Measurements from ENCODE around the gene C1orf146.
"Not testable (repeated sequence)": the region's sequence is repeated elsewhere in the genome, so short reads cannot be mapped to it uniquely, and the experiment has no call there.

The C1orf146 gene

GRCh38 chr1:92273039-92273438 is 55.3 kb downstream of the C1orf146 start:
- DNase-seq (ENCODE audit: low read depth in 2 of 3, low spot score in 2 of 3) = no peak

GRCh38 chr1:92274939-92275338 is 57.2 kb downstream of the C1orf146 start:
- DNase-seq (ENCODE audit: low read depth in 2 of 3, low spot score in 2 of 3) = no peak

DNA sequence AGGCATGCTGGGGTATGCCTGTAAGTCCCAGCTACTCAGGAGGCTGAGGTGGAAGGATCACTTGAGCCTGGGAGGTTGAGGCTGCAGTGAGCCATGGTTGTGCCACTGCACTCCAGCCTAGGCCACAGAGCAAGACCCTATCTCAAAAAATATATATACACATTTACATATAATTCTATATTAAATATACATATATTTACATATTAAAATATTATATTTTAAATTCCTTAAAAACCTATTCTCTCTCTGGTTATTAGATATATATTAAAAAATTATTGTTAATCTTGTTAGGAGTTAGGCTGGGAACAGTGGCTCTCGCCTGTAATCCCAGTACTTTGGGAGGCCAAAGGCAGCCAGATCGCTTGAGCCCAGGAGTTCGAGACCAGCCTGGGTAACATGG is 58.4 kb downstream of the C1orf146 start:
- DNase-seq (ENCODE audit: low read depth in 2 of 3, low spot score in 2 of 3) = no peak

GRCh38 chr1:92277105-92277723 is 59.5 kb downstream of the C1orf146 start:
- no peak for DNase-seq (ENCODE audit: low read depth in 2 of 3, low spot score in 2 of 3)

DNA sequence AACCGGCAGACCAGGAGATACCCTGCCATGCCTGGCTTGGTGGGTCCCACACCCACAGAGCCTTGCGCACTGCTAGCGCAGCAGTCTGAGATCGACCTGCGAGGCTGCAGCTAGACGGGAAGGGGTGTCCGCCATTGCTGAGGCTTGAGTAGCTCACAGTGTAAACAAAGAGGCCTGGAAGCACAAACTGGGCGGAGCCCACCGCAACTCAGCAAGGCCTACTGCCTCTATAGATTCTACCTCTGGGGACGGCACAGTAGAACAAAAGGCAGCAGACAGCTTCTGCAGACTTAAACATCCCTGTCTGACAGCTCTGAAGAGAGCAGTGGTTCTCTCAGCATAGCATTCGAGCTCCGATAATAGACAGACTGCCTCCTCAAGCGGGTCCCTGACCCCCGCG is 62.1 kb downstream of the C1orf146 start:
- DNase-seq (ENCODE audit: low read depth in 2 of 3, low spot score in 2 of 3) = not testable (repeated sequence)

DNA sequence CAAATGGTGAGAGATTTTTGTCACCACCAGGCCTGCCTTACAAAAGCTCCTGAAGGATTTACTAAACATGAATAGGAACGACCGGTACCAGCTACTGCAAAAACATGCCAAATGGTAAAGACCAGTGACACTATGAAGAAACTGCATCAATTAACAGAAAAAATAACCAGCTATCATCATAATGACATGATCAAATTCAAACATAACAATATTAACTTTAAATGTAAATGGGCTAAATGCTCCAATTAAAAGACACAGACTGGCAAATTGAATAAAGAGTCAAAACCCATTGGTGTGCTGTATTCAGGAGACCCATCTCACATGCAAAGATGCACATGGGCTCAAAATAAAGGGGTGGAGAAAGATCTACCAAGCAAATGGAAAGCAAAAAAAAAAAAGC is 63.7 kb downstream of the C1orf146 start:
- not testable (repeated sequence) for DNase-seq (ENCODE audit: low read depth in 2 of 3, low spot score in 2 of 3)

- no peak for DNase-seq (ENCODE audit: low read depth in 2 of 3, low spot score in 2 of 3)
These were observed 73.8 kb downstream of the C1orf146 start for GRCh38 chr1:92291372-92291999.

All from activated CD8-positive, alpha-beta memory T cell treated with anti-CD3 and anti-CD28 coated beads for 48 hours (primary cell).